ENCODE results near the gene LAMB4. TPM values are rescaled to one million over a fixed set of nuclear protein-coding genes. Genes with fewer than 3 reads are reported as not detected.

The LAMB4 gene
- total RNA-seq, 2 experiments from 2014 or later, result 0.08 to 0.11 TPM

GRCh38 chr7:108138911-108139310 is 8.8 kb upstream of the LAMB4 start:
- Histone ChIP-seq H3K27ac (ENCODE audit: low read depth in 1 of 2, low read length in 2 of 2) (no peak overlapping the region), H3K36me3 (ENCODE audit: insufficient read depth, low read length) (no peaks in the 10 kb centered on the region), H3K4me3 (ENCODE audit: low read length) (no peak overlapping the region), H3K27me3 (ENCODE audit: control insufficient read depth in 1 of 2, insufficient read depth in 2 of 2, low read length in 2 of 2) (no peaks in the 10 kb centered on the region), H3K9me3 (ENCODE audit: control insufficient read depth in 1 of 2, insufficient read depth in 1 of 2, low read length in 2 of 2) (no peaks in the 10 kb centered on the region), H3K4me1 (ENCODE audit: insufficient read depth, low read length) (peaks cover 8% of the 10 kb centered on the region)
- Mint-ChIP-seq H3K27ac (no peak overlapping the region), H3K4me1 (ENCODE audit: low read depth) (peaks cover 17% of the 10 kb centered on the region), H3K36me3 (ENCODE audit: low read depth) (no peaks in the 10 kb centered on the region), H3K9me3 (no peaks in the 10 kb centered on the region), H3K27me3 (no peaks in the 10 kb centered on the region), H3K4me3 (no peak overlapping the region)
- TF ChIP-seq, protein P1, sequence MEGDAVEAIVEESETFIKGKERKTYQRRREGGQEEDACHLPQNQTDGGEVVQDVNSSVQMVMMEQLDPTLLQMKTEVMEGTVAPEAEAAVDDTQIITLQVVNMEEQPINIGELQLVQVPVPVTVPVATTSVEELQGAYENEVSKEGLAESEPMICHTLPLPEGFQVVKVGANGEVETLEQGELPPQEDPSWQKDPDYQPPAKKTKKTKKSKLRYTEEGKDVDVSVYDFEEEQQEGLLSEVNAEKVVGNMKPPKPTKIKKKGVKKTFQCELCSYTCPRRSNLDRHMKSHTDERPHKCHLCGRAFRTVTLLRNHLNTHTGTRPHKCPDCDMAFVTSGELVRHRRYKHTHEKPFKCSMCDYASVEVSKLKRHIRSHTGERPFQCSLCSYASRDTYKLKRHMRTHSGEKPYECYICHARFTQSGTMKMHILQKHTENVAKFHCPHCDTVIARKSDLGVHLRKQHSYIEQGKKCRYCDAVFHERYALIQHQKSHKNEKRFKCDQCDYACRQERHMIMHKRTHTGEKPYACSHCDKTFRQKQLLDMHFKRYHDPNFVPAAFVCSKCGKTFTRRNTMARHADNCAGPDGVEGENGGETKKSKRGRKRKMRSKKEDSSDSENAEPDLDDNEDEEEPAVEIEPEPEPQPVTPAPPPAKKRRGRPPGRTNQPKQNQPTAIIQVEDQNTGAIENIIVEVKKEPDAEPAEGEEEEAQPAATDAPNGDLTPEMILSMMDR (IDR thresholded peaks at IDR 0.05), result no peak
- intact Hi-C loops (cut with DNase I, micrococcal nuclease), result loop anchor here in 1 of 2 experiments (10.0 kb wide), 1 partner anchor 1334 kb away; no protein-coding TSS in a partner anchor
- CTCF ChIA-PET, result no interaction called here
- DNase-seq (no peak), ATAC-seq (ENCODE audit: poor library complexity) (no peak)
- POLR2A ChIA-PET, result no interaction called here

DNA sequence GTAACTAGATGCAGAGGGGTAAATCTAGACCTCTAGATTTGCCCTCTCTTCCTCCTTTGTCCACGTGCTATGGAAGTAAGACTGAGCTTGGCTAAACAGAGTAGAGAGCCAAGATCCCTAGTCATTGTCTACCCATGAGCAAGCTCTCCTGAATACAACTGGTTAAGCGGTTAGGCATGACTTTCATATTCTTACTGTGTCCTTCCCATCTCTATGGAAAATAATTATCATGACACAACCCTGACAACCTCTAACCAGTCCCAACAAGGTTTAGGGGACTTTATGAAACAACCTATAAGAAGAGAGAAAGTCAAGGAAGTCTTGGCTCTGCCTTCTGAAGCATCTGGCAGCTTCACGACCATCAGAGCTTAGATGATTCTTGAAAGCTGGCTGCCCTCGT is 7.8 kb upstream of the LAMB4 start:
- no peaks in the 10 kb centered on the region for H3K27me3 ChIP-seq (ENCODE audit: control insufficient read depth in 1 of 2, insufficient read depth in 2 of 2, low read length in 2 of 2)
- TF ChIP-seq, protein P1 (IDR thresholded peaks at IDR 0.05), result no peak
- no peaks in the 10 kb centered on the region for H3K36me3 ChIP-seq (ENCODE audit: insufficient read depth, low read length)
- CTCF ChIA-PET, result interaction anchor here (0.8 kb wide), 1 partner anchor 8 kb away, joined by 3 read pairs; no protein-coding TSS in a partner anchor
- no peaks in the 10 kb centered on the region for H3K9me3 Mint-ChIP-seq
- peaks cover 17% of the 10 kb centered on the region for H3K4me1 Mint-ChIP-seq (ENCODE audit: low read depth)
- H3K4me3 Mint-ChIP-seq, result no peak overlapping the region
- no peak overlapping the region for H3K27ac ChIP-seq (ENCODE audit: low read depth in 1 of 2, low read length in 2 of 2)
- no peaks in the 10 kb centered on the region for H3K27me3 Mint-ChIP-seq
- ATAC-seq (ENCODE audit: poor library complexity), result no peak
- H3K36me3 Mint-ChIP-seq (ENCODE audit: low read depth), result no peaks in the 10 kb centered on the region
- no peak for DNase-seq
- H3K9me3 ChIP-seq (ENCODE audit: control insufficient read depth in 1 of 2, insufficient read depth in 1 of 2, low read length in 2 of 2), result no peaks in the 10 kb centered on the region
- POLR2A ChIA-PET, result no interaction called here
- no peak overlapping the region for H3K4me3 ChIP-seq (ENCODE audit: low read length)
- no peak overlapping the region for H3K27ac Mint-ChIP-seq
- intact Hi-C loops (cut with DNase I, micrococcal nuclease), result loop anchor here in 1 of 2 experiments (10.0 kb wide), 1 partner anchor 1333 kb away; no protein-coding TSS in a partner anchor
- peaks cover 8% of the 10 kb centered on the region for H3K4me1 ChIP-seq (ENCODE audit: insufficient read depth, low read length)

- H3K36me3 Mint-ChIP-seq (ENCODE audit: low read depth), result no peaks in the 10 kb centered on the region
- DNase-seq (no peak), ATAC-seq (ENCODE audit: poor library complexity) (no peak)
- no peaks in the 10 kb centered on the region for H3K27me3 Mint-ChIP-seq
- H3K36me3 ChIP-seq (ENCODE audit: insufficient read depth, low read length), result no peaks in the 10 kb centered on the region
- H3K4me3 Mint-ChIP-seq, result no peak overlapping the region
- intact Hi-C loops (cut with DNase I, micrococcal nuclease), result loop anchor here in 1 of 2 experiments (10.0 kb wide), 1 partner anchor 1332 kb away; no protein-coding TSS in a partner anchor
- H3K27ac Mint-ChIP-seq, result no peak overlapping the region
- H3K9me3 Mint-ChIP-seq, result no peaks in the 10 kb centered on the region
- no peak overlapping the region for H3K4me3 ChIP-seq (ENCODE audit: low read length)
- H3K27ac ChIP-seq (ENCODE audit: low read depth in 1 of 2, low read length in 2 of 2), result no peak overlapping the region
- no peaks in the 10 kb centered on the region for H3K9me3 ChIP-seq (ENCODE audit: control insufficient read depth in 1 of 2, insufficient read depth in 1 of 2, low read length in 2 of 2)
- CTCF ChIA-PET, result no interaction called here
- TF ChIP-seq, protein P1 (IDR thresholded peaks at IDR 0.05), result no peak
- peaks cover 8% of the 10 kb centered on the region for H3K4me1 ChIP-seq (ENCODE audit: insufficient read depth, low read length)
- H3K4me1 Mint-ChIP-seq (ENCODE audit: low read depth), result peaks cover 17% of the 10 kb centered on the region
- POLR2A ChIA-PET, result no interaction called here
- H3K27me3 ChIP-seq (ENCODE audit: control insufficient read depth in 1 of 2, insufficient read depth in 2 of 2, low read length in 2 of 2), result no peaks in the 10 kb centered on the region
Observed at GRCh38 chr7:108137040-108137439, 6.9 kb upstream of the LAMB4 start.
